Measurements from ENCODE around the gene CYTH3.
"Not testable (repeated sequence)": the region's sequence is repeated elsewhere in the genome, so short reads cannot be mapped to it uniquely, and the experiment has no call there.

The CYTH3 gene

GRCh38 chr7:6164491-6164890 is 107.9 kb downstream of the CYTH3 start:
- DNase-seq = no peak

DNA sequence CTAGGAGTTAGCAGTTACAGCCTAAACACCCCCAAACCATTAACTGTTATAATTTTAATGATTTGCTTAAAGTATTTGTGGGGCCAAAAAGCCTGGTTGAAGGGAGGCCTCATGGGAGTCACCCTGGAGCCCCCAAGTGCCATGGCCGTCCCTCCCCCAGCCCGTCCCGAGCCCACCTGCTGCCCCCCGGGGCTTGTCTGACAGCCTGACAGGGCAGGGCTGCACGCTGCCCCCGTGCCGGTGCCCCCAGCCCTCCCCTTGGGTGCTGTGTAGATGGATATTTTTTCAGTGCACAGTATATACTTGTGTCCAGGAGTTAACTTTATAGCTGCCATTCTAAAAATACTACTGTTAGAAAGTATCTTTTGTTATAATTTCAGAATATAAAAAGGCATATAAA is 108.4 kb downstream of the CYTH3 start:
- DNase-seq = no peak

GRCh38 chr7:6163402-6163801 is 109.0 kb downstream of the CYTH3 start:
- DNase-seq = no peak

DNA sequence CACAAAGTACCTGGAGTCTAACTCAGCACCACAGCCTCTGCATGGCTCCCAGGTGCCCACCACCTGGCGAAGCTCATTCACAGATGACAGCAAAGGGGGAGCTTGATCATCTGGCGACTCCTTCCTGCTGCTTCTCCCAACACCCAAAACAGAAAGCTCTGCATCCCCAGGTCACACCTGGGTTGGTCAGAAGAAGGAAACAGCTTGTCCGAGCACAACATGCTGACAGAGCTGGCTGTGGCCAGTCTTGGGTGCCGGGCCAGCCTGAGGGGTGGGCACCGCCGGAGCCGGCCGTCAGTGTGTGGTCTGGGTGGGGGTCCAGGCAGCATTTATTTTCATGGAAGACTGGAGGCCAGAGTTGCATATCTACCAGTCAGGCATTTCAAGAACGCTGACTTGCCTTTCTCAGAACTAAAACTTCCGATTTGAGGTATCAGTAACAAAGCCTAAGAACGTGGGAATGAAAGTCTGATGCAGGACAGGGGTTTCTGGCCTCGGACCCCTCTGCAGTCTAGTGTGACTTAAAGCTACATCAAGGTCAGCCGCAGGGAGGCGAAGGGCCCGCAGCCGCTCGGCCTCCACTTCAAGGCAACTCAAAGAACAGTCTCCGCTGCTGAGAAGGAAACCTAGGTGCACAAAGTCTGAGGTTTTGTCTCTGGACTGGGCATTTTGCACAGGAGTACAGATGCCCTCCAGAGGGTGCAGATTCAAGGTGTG is 109.6 kb downstream of the CYTH3 start:
- DNase-seq = no peak

- no peak for DNase-seq
These were observed 110.1 kb downstream of the CYTH3 start for GRCh38 chr7:6162331-6162620.

DNA sequence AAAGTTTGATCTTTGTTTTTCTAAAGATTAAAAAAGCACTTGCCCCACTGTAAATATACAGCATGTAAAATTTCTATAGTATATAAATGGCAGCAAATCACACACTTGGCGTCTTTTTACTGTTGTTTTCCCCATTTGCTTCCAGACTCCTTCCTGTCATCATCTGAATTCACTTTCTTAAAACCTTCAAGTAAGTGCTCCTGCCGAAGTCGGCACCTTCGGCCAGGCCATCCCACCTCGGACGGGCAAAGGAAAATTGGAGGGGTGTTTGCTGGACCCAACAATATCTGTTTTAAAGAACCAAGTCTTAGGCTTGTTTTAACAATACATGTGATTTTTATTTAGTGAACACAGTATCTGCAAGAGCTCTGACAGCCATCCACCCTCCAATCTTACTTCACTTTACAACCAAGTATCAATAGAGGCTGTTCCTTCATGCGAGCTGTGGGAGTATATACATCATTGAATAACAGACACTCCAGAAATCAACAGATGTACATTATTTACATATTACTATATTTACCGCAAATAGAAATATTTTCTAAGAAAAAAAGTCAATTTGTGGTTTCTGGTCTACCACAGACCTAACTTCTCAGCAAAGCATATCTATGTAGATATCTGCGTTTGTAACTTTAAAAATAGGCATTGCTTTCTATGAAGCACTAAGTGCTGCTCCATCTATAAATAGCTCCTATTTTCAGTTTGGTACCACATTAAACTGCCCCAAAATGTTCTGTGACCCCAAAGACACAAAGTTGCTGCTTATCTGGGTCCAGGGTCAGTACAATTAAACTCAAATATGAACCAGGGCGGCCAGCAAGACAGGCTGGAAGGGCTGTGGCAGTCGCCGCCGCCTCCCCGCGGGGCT is 110.7 kb downstream of the CYTH3 start:
- no peak for DNase-seq

- DNase-seq = no peak
These were observed 112.2 kb downstream of the CYTH3 start for GRCh38 chr7:6160191-6160623.

- no peak for DNase-seq
These were observed 112.8 kb downstream of the CYTH3 start for GRCh38 chr7:6159524-6160031.

- DNase-seq = no peak
These were observed 113.3 kb downstream of the CYTH3 start for GRCh38 chr7:6159097-6159483.

DNA sequence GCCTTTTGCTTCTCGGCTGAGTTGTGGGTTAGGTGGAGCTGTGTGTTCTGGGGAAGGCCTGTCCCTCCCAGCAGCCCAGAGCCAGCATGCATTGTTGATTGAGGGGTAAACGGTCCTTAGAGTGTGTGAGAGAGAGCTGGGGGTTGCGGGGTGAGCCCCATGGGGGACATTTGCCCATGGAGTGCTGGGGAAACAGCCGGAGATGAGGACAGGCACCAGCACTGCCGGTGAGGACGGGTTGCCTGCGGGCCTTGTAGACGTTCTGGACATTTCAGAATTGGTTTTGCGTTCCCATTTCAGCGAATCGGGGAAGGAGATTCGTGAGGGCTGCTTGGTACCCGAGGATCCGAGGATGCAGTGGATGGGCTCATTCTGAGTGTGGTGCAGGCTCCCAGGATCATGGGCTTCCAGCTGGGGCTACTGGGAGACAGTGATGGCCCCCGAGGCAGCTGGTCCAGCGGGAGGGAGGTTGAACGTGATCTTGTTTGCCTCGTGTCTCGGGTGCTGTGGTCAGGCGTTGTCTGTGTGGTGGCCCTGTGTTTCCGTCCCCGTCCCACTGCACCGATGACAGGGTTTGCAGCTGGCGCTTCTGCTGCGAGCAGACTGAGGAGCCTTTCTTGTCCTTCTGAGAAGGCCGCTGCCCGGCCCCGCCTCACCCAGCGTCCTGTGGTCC is 113.9 kb downstream of the CYTH3 start:
- no peak for DNase-seq

- no peak for DNase-seq
These were observed 114.6 kb downstream of the CYTH3 start for GRCh38 chr7:6157685-6158423.

GRCh38 chr7:6156734-6157133 is 115.7 kb downstream of the CYTH3 start:
- no peak for DNase-seq

DNA sequence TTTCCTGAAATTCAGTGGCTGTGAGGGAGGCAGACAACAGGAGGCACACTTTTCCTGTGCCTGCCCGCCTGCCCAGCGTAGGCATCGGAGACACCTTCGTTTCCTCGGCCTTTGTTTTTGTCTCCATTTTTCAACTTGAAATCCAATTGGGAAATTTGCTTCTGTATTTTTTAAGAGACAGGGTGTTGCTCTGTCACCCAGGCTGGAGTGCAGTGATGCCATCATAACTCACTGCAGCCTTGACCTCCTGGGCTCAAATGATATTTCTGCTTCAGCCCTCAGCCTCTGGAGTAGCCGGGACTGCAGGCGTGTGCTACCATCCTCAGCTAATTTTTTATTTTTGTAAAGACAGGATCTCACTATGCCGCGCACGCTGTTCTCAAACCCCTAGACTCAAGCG is 116.8 kb downstream of the CYTH3 start:
- no peak for DNase-seq

- no peak for DNase-seq
These were observed 117.7 kb downstream of the CYTH3 start for GRCh38 chr7:6154542-6155404.

DNA sequence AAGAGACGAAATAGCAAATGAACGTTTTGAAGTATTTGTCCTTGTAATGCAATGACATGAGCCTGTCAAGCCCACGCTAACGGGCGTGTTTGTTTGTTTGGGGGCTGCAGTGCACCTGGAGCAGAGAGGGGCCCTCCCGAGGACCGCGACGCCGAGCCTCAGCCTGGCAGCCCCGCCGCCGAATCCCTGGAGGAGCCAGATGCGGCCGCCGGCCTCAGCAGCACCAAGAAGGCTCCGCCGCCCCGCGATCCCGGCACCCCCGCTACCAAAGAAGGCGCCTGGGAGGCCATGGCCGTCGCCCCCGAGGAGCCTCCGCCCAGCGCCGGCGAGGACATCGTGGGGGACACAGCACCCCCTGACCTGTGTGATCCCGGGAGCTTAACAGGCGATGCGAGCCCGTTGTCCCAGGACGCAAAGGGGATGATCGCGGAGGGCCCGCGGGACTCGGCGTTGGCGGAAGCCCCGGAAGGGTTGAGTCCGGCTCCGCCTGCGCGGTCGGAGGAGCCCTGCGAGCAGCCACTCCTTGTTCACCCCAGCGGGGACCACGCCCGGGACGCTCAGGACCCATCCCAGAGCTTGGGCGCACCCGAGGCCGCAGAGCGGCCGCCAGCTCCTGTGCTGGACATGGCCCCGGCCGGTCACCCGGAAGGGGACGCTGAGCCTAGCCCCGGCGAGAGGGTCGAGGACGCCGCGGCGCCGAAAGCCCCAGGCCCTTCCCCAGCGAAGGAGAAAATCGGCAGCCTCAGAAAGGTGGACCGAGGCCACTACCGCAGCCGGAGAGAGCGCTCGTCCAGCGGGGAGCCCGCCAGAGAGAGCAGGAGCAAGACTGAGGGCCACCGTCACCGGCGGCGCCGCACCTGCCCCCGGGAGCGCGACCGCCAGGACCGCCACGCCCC is 118.5 kb downstream of the CYTH3 start:
- no peak for DNase-seq

GRCh38 chr7:6151994-6152735 is 120.3 kb downstream of the CYTH3 start:
- no peak for DNase-seq

DNA sequence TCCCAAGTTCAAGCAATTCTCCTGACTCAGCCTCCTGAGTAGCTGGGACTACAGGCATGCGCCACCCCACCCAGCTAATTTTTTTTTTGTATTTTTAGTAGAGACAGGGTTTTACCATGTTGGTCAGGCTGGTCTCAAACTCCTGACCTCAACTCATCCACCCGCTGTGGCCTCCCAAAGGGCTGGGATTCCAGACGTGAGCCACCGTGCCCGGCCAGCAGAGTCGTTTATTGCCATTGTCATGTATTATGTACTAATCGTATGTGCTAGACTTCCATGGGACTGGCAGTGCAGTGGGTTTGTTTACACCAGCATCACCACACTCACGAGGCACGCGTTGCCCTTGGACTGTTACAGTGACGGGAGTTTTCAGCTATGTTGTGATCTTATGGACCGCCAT is 120.9 kb downstream of the CYTH3 start:
- not testable (repeated sequence) for DNase-seq

- no peak for DNase-seq
These were observed 122.4 kb downstream of the CYTH3 start for GRCh38 chr7:6149996-6150395.

- no peak for DNase-seq
These were observed 123.6 kb downstream of the CYTH3 start for GRCh38 chr7:6148724-6149360.

DNA sequence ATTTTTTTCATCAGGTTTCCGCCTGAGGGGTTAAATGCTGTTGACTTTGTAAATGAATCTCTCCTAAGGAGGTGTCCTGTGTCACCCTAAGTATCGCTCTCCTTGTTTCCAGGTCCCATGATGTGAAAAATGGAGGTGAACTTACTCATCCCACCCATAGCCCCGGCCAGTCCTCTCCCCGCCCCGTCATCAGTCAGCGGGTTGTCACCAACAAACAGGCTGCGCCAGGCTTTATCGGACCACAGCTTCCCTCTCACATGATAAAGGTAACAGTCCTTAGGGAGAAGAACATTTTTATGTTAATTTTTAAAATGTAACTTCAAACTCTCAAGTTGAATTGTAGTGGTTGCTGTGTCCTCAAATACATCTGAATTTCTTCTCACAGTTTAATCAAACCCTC is 124.8 kb downstream of the CYTH3 start:
- no peak for DNase-seq
